ENCODE data around the gene PREB.
"Not testable (repeated sequence)": the region's sequence is repeated elsewhere in the genome, so short reads cannot be mapped to it uniquely, and the experiment has no call there.

PREB gene

GRCh38 chr2:27125104-27125503 lies 9.3 kb downstream of the PREB start:
- no peak for DNase-seq (ENCODE audit: low read depth)

GRCh38 chr2:27123302-27124150 lies 10.9 kb downstream of the PREB start, which contains the start of gene ABHD1:
TSS of gene ABHD1 (plus strand) at chr2:27123815. CDS start at chr2:27123949, 134 bp downstream.
- DNase-seq (ENCODE audit: low read depth), result peak; percentile 48

- DNase-seq (ENCODE audit: low read depth), result no peak
These were observed 11.6 kb downstream of the PREB start for GRCh38 chr2:27122791-27123190.

GRCh38 chr2:27121906-27122305 lies 12.5 kb downstream of the PREB start:
- DNase-seq (ENCODE audit: low read depth), result no peak

GRCh38 chr2:27119330-27119670 lies 15.1 kb downstream of the PREB start:
- not testable (repeated sequence) for DNase-seq (ENCODE audit: low read depth)

GRCh38 chr2:27118525-27119329 lies 15.7 kb downstream of the PREB start, which contains the start of gene CGREF1:
TSS of gene CGREF1 (minus strand) at chr2:27119128. CDS start at chr2:27104366, 14,762 bp downstream.
- peak; percentile 23 for DNase-seq (ENCODE audit: low read depth)

- no peak for DNase-seq (ENCODE audit: low read depth)
These were observed 16.4 kb downstream of the PREB start for GRCh38 chr2:27117995-27118524.

GRCh38 chr2:27115519-27115918 lies 18.9 kb downstream of the PREB start:
- no peak for DNase-seq (ENCODE audit: low read depth)

GRCh38 chr2:27111392-27112078 lies 22.9 kb downstream of the PREB start:
- not testable (repeated sequence) for DNase-seq (ENCODE audit: low read depth)

- DNase-seq (ENCODE audit: low read depth), result not testable (repeated sequence)
These were observed 23.7 kb downstream of the PREB start for GRCh38 chr2:27110603-27111352.

- DNase-seq (ENCODE audit: low read depth), result no peak
These were observed 25.4 kb downstream of the PREB start for GRCh38 chr2:27109083-27109482.

GRCh38 chr2:27108221-27108620 lies 26.2 kb downstream of the PREB start:
- no peak for DNase-seq (ENCODE audit: low read depth)

GRCh38 chr2:27105981-27106380 lies 28.5 kb downstream of the PREB start:
- DNase-seq (ENCODE audit: low read depth), result no peak

- DNase-seq (ENCODE audit: low read depth), result no peak
These were observed 32.1 kb downstream of the PREB start for GRCh38 chr2:27102329-27102728.

- DNase-seq (ENCODE audit: low read depth), result no peak
These were observed 34.4 kb downstream of the PREB start for GRCh38 chr2:27100036-27100435.

- no peak for DNase-seq (ENCODE audit: low read depth)
These were observed 35.0 kb downstream of the PREB start for GRCh38 chr2:27099334-27099955.

GRCh38 chr2:27097341-27097740 lies 37.1 kb downstream of the PREB start:
- no peak for DNase-seq (ENCODE audit: low read depth)

- DNase-seq (ENCODE audit: low read depth), result no peak
These were observed 37.6 kb downstream of the PREB start for GRCh38 chr2:27096748-27097297.

GRCh38 chr2:27095745-27096651 lies 38.4 kb downstream of the PREB start:
- DNase-seq (ENCODE audit: low read depth), result no peak

- no peak for DNase-seq (ENCODE audit: low read depth)
These were observed 39.0 kb downstream of the PREB start for GRCh38 chr2:27095427-27095744.
